OCI-M1 (cell line): ENCODE data around the gene PPM1L.
"Not testable (repeated sequence)": the region's sequence is repeated elsewhere in the genome, so short reads cannot be mapped to it uniquely, and the experiment has no call there.

Source experiments
- DNase-seq: peaks from one replicate; lab custom pipeline; 2025; lab: John Stamatoyannopoulos, UW

Gene PPM1L

DNA sequence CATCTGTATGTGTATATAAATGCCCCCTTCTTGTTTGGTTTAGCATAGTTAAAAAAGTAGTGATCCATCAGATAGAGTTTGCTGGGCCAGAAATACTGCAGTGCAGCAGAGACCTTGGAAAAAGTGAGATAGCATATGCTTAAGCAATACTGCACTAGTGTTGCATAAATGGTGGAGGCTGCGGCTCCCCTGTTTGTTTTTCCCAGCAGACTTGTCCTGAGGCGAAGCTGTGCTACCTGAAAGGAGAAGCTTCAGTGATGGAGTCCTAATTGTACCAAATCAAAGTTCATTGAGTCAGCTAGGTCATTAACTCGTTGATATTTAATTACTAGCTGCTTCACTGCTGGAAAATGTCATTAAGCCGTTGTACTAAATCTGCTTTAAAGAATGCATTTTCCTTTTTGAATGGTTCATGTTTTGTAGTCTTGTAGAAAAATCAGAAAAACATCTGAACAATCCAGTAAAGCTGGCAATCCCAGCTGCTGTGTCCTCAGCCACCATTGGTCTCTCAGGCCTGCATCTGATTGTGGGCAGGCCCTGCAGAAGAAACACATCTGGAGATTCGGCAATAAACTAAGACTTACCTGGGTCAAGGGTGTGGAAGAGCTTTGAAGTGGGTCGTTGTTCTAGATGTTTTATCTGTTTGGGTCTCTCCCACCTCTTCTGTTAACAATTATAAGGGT is 179.5 kb downstream of the PPM1L start:
- DNase-seq: peak; percentile 30

DNA sequence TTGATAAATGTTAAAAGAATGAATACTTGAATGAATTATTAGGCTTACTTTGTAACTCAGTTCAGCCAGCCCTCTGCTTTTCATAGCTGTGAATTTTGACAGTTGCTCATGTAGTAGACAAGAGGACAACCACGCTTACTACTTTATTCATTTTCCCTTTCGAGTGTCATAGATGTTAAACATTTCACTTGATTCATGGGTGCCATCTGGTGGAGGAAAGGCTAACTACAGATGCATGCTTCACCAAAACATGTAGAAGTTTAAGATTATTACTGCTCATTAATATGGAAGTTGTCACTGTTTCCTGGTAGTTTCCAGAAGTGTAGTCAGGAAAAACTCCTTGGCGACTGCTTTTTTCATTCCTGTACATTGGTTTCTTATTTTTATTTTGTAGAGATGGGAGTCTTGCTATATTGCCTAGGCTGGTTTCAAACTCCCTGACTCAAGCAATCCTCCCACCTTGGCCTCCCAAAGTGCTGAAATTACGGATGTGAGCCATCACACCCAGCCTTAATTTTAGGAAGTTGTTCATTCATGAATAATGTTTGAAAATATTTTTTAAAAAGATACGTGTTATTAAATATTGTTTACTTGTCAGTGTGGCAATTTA is 186.0 kb downstream of the PPM1L start:
- no peak for DNase-seq

GRCh38 chr3:160943996-160944395 is 188.0 kb downstream of the PPM1L start:
- no peak for DNase-seq

DNA sequence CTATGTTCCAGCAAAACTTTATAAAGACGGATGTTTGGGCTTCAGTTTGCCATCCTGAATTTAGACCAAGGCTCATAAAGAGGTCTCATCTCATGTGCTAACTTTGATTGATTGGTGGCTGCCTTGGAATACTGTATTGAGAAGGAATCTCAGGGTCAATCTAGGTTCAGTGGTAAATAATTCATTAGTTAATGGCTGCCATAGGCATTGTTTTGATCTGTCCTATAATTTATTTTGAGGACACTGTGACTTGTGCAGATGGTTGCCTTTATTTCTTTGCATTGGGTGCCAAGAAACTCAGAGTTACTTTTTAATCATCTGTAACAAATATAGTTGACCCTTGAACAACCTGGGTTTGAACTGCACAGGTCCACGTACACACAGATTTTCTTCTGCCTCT is 189.3 kb downstream of the PPM1L start:
- DNase-seq: no peak

GRCh38 chr3:160948273-160948672 is 192.2 kb downstream of the PPM1L start:
- no peak for DNase-seq

- peak; percentile 6 for DNase-seq
These were observed 193.4 kb downstream of the PPM1L start for GRCh38 chr3:160949460-160949859.

- DNase-seq: no peak
These were observed 194.5 kb downstream of the PPM1L start for GRCh38 chr3:160950542-160950941.

DNA sequence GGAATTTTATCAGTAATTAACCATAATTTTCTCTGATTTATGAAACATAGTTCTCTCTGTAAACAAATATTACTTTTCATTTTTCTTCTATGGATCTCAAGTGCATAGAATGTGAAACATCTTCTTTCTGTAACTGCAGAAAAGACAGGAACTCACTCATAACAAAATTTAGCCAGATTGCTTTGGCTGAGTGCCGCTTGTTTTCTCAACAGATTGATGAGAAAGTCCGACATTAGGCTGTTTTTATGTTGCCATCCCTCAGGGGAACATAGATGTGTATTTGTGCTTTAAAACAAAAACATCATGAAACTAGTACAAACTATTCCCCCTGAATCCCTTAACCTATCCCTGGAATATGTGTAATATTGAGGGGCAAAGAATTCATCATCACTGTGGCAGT is 194.9 kb downstream of the PPM1L start:
- no peak for DNase-seq

DNA sequence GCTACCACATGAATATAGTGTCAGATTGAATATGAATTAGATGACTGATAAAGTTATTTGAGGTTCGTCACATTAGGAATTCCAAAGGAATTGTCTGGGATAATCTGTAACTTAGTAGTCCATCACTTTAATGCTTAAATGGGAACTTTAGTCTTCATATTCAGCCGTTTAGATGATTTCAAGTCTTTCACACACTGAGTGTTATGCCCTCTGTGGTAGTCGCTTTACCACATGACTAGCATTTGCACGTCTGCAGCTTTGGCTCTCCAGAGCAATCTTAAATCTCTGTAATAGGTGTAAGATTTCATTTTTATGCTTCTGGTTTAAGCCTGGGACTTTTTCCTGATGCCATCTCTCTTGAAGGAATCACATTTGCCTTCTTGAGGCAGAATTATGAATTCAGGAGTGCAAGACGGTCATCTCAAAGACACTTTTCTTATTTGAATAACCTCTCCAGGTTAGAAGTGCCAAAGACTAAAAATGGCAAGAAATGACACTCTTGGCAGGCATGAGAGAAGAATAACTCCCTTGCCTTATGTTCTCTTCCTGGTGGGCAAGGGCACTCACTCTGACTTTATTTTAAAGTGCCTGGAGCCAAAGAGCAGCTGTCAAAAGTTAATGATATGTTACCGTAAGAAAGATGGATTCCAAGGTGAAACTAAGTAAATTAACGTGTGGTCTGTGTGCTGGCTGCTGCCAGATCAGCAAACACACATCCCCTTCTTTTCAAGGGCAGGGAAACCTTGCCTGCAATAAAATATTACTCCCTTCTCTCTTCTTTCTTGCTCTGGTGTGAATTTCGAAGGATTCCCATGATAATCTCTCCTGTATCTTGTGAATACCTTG is 195.8 kb downstream of the PPM1L start:
- no peak for DNase-seq

DNA sequence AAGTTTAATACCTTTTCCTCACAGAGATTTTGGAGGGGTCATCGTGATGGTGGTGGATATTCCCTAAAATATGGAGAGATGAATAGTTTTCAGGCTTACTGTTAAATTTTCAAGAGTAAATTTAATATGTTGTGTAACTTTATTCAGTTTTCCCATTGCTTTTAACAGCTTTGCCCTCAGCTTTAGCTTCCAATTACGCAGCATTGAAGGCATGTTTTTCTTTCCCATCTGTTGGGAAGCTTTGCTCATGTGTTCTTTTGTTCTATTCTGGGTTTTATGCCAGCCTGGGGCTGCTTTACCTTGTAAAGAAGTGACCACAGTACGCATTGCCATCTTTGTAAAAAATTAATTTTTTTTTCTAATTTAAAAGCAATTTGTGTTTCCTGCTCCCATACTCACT is 197.7 kb downstream of the PPM1L start:
- DNase-seq: no peak

- DNase-seq: peak; percentile 63
These were observed 200.8 kb downstream of the PPM1L start for GRCh38 chr3:160956785-160957184.

GRCh38 chr3:160960568-160960967 is 204.5 kb downstream of the PPM1L start:
- no peak for DNase-seq

GRCh38 chr3:160963949-160964348 is 207.9 kb downstream of the PPM1L start:
- DNase-seq: no peak

DNA sequence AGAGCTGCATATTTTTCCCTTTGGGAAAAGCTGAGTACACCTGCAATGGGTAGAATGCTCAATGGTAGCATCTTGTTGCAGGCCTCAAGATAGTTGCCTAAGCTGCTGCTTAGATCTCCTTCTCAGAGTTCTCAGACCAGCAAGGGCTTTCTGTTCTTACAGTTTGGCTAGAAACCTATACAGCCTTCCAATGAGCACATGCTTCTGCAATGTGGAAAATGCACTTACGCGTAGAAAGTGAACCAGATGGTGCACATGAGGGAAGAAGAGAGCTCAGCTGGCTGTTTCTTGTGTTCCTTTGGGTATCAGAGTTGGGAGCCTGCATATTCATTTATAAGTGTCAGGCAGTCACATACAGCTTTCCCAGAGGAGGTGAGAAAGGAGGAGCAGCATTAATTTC is 212.7 kb downstream of the PPM1L start:
- DNase-seq: no peak

GRCh38 chr3:160973067-160973809 is 217.2 kb downstream of the PPM1L start:
- DNase-seq: no peak

DNA sequence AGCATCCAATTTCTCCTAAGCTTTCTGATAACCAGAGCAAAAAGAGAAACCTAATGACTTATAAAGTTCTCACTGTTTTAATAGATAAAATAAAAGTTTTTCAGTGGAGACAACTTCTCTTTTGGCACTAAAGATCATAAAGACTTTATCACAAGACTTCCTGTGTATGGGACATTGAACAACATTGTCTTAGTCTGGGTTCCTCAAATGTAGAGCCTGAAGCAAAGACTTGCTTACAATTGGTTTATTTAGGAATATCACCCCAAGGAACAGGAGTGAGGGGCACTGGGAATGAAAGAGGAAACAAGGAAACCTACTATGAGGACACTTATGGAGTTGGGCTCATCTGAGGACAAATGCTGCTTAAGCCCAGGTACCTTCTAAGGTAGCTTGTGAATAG is 221.7 kb downstream of the PPM1L start:
- DNase-seq: no peak

DNA sequence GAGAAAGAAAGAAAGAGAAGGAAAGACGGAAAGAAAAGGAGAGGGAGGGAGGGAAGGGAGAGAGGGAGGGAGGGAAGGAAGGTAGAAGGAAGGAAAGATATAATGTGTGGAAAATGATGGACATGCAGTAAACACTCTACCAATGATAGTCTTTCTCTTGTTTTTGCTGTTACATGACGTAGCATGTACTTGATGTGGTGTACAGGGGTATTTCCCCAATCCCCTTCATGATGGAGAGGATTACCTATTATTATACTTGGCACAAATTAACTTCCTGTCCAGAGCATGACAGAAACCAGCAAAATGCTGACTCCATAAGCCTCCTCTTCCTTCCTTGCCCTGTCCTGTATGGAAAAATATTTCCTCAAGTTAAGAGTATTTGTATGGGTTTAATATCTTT is 224.7 kb downstream of the PPM1L start:
- DNase-seq: no peak

- DNase-seq: peak; percentile 5
These were observed 225.3 kb downstream of the PPM1L start for GRCh38 chr3:160981217-160981938.

DNA sequence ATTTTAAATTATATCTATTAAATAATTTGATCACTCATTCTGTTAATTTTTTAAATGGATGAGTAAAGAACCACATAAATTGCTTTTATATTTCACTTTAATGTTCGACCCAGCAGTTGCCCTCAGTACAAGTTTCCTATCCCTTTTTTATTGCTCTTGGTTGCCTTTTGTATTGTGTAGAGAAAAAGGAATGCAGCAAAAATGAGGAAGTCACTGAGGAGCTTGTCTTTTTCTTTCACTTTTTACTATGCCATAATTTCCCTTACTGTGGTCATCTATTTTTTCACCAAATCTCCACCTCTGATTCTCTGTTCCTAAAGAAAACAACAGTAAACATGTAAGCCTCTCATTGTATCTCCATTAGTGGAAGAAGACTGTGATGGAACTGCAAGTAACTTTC is 226.5 kb downstream of the PPM1L start:
- DNase-seq: peak; percentile 74

GRCh38 chr3:160983900-160984299 is 227.9 kb downstream of the PPM1L start:
- DNase-seq: not testable (repeated sequence)

- DNase-seq: no peak
These were observed 230.0 kb downstream of the PPM1L start for GRCh38 chr3:160986069-160986468.
